ENCODE data around the gene MAPK1. TPM values are rescaled to one million over a fixed set of nuclear protein-coding genes. Genes with fewer than 3 reads are reported as not detected.
"Not testable (repeated sequence)": the region's sequence is repeated elsewhere in the genome, so short reads cannot be mapped to it uniquely, and the experiment has no call there.

Gene MAPK1
- total and polyA plus RNA-seq, 4 donors: 13.6 to 159 (median 76.6) TPM

DNA sequence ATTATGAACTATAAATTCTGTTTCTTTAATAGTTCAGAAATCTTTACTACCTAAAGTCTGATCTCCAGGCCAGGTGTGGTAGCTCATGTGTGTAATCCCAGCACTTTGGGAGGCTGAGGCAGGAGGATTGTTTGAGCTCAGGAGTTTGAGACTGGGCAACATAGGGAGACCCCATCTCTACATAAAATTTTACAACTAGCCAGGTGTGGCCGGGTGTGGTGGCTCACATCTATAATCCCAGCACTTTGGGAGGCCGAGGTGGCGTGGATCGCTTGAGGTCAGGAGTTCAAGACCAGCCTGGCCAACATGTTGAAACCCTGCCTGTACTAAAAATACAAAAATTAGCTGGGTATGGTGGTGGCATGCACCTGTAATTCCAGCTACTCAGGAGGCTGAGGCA lies 5.3 kb upstream of the MAPK1 start:
- H3K27ac ChIP-seq (ENCODE audit: low read depth in 1 of 2, low read length in 2 of 2); intact Hi-C loops (cut with DNase I); DNase-seq; H3K4me3 ChIP-seq (ENCODE audit: low read length in 2 of 2); H3K36me3 ChIP-seq (ENCODE audit: control insufficient read depth in 1 of 2, insufficient read depth in 2 of 2, low read length in 1 of 2); H3K4me1 ChIP-seq (ENCODE audit: control insufficient read depth in 1 of 2, insufficient read depth in 2 of 2, low read length in 2 of 2); ATAC-seq (ENCODE audit: low FRiP score); H3K9me3 ChIP-seq (ENCODE audit: control insufficient read depth, low read length); H3K27me3 ChIP-seq (ENCODE audit: control insufficient read depth in 1 of 2, insufficient read depth in 2 of 2, low read length in 1 of 2): not testable (repeated sequence)
- 96 to 97% methylated on average over 4 of the region's 4 CpGs for WGBS, 2 donors

DNA sequence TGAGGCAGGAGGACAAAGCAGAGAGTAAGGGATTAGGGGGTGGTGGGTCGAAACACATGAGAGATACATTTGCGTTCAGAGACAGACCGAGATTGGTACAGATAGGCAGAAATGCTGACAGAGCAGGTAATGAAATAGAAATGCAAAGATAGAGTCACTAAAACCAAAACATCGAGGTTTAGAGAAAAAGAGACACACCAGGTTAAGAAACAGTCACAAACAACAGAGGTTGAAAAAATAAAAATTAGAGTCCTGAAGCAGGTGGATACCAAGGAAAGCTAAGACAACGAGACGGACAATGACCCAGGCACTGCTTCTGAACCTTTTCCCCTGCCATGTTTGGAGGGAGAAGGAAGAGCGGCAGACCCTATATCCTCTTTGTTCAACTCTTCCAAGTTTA lies 1.2 kb upstream of the MAPK1 start:
- no peak for ATAC-seq (ENCODE audit: low FRiP score)
- H3K9me3 ChIP-seq (ENCODE audit: control insufficient read depth, low read length): no peaks in the 10 kb centered on the region
- H3K4me1 ChIP-seq (ENCODE audit: control insufficient read depth in 1 of 2, insufficient read depth in 2 of 2, low read length in 2 of 2): no peaks in the 10 kb centered on the region
- intact Hi-C loops (cut with DNase I): loop anchor here (5.0 to 10.0 kb wide), 2 partner anchors 66 to 131 kb away; partner anchors contain the start of gene YPEL1 (in 1 of the 2)
- H3K27me3 ChIP-seq (ENCODE audit: control insufficient read depth in 1 of 2, insufficient read depth in 2 of 2, low read length in 1 of 2): no peaks in the 10 kb centered on the region
- H3K27ac ChIP-seq (ENCODE audit: low read depth in 1 of 2, low read length in 2 of 2): no peak overlapping the region
- no peak for DNase-seq
- no peaks in the 10 kb centered on the region for H3K36me3 ChIP-seq (ENCODE audit: control insufficient read depth in 1 of 2, insufficient read depth in 2 of 2, low read length in 1 of 2)
- H3K4me3 ChIP-seq (ENCODE audit: low read length in 2 of 2): no peak overlapping the region
- WGBS, 2 donors: 95 to 96% methylated on average over 7 of the region's 7 CpGs

DNA sequence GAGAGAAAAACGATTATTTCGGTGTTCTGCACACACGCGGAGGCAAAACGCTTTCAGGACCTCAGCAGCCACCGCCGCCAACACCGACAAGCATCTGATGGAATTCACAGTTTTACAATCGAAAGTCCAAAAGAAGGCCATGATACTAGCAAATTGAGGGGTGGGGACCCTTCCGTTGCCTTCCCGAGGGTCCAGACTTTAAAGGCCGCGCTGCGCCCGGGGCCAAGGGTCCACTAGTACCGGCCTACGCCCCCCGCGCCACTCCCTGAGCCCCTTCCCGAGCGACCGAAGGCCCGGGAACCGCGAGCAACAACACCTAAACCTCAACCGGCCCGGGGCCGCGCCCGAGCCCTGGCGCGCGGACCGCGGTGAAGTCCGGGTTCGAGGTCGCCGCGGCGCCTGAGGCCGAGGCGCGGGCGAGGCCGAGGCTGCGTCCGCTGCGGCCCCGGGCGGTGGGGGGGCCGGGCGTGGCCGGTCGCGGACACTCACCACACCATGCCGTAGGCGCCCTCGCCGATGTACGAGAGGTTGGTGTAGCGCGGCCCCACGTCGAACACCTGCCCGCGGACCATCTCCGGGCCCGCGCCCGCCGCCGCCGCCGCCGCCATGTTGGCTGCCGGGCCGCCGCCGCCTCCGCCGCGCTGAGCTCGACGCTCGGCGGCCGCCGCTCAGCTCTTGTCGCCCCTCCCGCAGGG lies 465 bp downstream of the MAPK1 start:
- Histone ChIP-seq H3K4me1 (ENCODE audit: control insufficient read depth in 1 of 2, insufficient read depth in 2 of 2, low read length in 2 of 2) (peaks cover 0 to 5% of the 10 kb centered on the region in 2 donors), H3K27me3 (ENCODE audit: control insufficient read depth in 1 of 2, insufficient read depth in 2 of 2, low read length in 1 of 2) (no peaks in the 10 kb centered on the region), H3K27ac (ENCODE audit: low read depth in 1 of 2, low read length in 2 of 2) (peak overlapping the region; percentile 86 to 91), H3K36me3 (ENCODE audit: control insufficient read depth in 1 of 2, insufficient read depth in 2 of 2, low read length in 1 of 2) (no peaks in the 10 kb centered on the region), H3K9me3 (ENCODE audit: control insufficient read depth, low read length) (no peaks in the 10 kb centered on the region), H3K4me3 (ENCODE audit: low read length in 2 of 2) (peak overlapping the region; percentile 97)
- intact Hi-C loops (cut with DNase I): loop anchor here (2.0 to 10.0 kb wide), 3 partner anchors 68 to 130 kb away; partner anchors contain the start of gene YPEL1 (in 1 of the 2)
- peak; percentile 27 for ATAC-seq (ENCODE audit: low FRiP score)
- 0 to 1% methylated on average over 64 to 91 of the region's 91 CpGs for WGBS, 2 donors
- DNase-seq: peak in 1 of 2 donors; percentile 79

DNA sequence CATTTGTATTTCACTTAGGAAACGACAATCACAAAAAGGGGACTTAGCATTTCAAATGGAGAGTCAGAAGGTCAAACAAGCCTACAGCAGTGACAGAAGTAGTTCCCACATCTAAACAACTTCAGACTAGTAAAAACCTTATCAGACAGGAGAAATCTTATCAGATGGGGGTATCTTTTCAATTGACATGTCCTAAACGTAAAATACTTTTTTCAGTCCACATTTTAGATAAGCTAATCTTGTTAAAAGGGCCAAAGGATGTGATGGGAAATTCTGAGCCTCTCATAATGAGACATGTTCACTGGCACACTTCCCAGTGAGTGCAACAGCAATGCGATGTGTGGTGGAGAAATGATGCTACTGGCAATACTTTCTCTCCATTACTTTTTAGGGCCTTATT lies 2.4 kb downstream of the MAPK1 start:
- H3K4me1 ChIP-seq (ENCODE audit: control insufficient read depth in 1 of 2, insufficient read depth in 2 of 2, low read length in 2 of 2): peaks cover 3 to 5% of the 10 kb centered on the region in 2 donors
- no peak for ATAC-seq (ENCODE audit: low FRiP score)

DNA sequence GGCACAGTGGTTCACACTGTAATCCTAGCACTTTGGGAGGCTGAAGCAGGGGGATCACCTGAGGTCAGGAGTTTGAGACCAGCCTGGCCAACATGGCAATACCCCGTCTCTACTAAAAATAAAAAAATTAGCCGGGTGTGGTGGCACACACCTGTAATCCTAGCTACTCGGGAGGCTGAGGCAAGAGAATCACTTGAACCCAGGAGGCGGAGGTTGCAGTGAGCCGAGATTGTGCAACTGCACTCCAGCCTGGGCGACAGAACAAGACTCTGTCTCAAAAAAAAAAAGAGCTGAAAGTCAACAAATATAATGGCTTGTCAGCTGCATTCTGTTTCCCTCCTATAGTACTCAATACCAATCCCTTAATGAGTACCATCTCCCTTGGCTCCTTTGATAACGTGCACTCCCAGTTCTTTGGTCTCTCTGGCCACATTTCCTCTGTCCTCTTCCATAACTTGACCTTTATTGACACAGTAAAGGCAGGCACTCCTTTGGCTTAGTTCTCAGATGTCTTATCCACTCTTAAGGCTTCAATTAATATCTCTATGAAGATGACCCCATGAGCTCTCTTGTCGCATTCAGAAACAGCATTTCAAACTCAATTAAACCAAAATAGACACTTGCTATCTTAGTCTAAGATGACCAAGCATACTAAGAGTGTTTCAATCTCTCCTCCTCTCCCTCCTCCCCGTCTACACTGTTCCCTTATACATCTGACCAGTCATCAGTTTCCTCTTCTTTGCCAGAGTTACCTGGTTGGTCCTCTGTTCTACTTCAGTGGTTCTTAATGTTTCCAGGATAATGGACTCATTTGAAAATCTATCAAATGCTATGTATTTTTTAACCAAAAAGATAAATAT lies 4.8 kb downstream of the MAPK1 start:
- no peaks in the 10 kb centered on the region for H3K27me3 ChIP-seq (ENCODE audit: control insufficient read depth in 1 of 2, insufficient read depth in 2 of 2, low read length in 1 of 2)
- ATAC-seq (ENCODE audit: low FRiP score): no peak
- WGBS, 2 donors: 88 to 89% methylated on average over 9 of the region's 9 CpGs
- no peaks in the 10 kb centered on the region for H3K9me3 ChIP-seq (ENCODE audit: control insufficient read depth, low read length)
- H3K4me3 ChIP-seq (ENCODE audit: low read length in 2 of 2): no peak overlapping the region
- H3K4me1 ChIP-seq (ENCODE audit: control insufficient read depth in 1 of 2, insufficient read depth in 2 of 2, low read length in 2 of 2): peaks cover 5% of the 10 kb centered on the region in 2 donors
- no peaks in the 10 kb centered on the region for H3K36me3 ChIP-seq (ENCODE audit: control insufficient read depth in 1 of 2, insufficient read depth in 2 of 2, low read length in 1 of 2)
- no peak overlapping the region for H3K27ac ChIP-seq (ENCODE audit: low read depth in 1 of 2, low read length in 2 of 2)
- intact Hi-C loops (cut with DNase I): loop anchor here in 1 of 2 donors (5.0 to 10.0 kb wide), 2 partner anchors 72 to 85 kb away; no protein-coding TSS in a partner anchor
- DNase-seq: no peak

More for the DNA sequence above, 2.4 kb downstream of the MAPK1 start:
- peak in 1 of 2 donors; percentile 60 for DNase-seq
- Histone ChIP-seq H3K27me3 (ENCODE audit: control insufficient read depth in 1 of 2, insufficient read depth in 2 of 2, low read length in 1 of 2) (no peaks in the 10 kb centered on the region), H3K36me3 (ENCODE audit: control insufficient read depth in 1 of 2, insufficient read depth in 2 of 2, low read length in 1 of 2) (no peaks in the 10 kb centered on the region), H3K27ac (ENCODE audit: low read depth in 1 of 2, low read length in 2 of 2) (no peak overlapping the region), H3K4me3 (ENCODE audit: low read length in 2 of 2) (peak overlapping the region in 1 of 2 donors; percentile 97), H3K9me3 (ENCODE audit: control insufficient read depth, low read length) (no peaks in the 10 kb centered on the region)
- intact Hi-C loops (cut with DNase I): loop anchor here (5.0 to 10.0 kb wide), 2 partner anchors 70 to 128 kb away; partner anchors contain the start of gene YPEL1 (in 1 of the 2)
- 5 to 7% methylated on average over 3 of the region's 3 CpGs for WGBS, 2 donors

DNA sequence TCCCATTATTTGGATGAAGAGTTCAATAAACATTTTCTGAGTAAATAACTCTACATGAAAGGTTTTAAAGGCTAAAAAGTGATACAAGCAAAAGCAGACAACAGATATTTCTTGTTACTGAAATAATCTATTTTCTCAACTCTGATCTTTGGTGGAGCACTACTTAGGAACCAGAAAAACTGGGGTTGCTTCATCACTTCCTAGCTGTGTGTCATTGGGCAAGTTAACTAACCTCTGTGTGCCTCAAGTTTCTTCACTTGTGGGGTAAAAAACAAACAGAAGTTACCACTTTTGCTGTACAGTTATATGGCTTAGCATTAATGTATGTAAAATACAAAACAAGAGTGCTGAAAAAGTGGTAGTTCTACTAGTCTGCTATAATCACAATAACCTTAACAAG lies 5.6 kb downstream of the MAPK1 start:
- ATAC-seq (ENCODE audit: low FRiP score) (no peak), DNase-seq (no peak)
- no peaks in the 10 kb centered on the region for H3K9me3 ChIP-seq (ENCODE audit: control insufficient read depth, low read length)
- H3K27ac ChIP-seq (ENCODE audit: low read depth in 1 of 2, low read length in 2 of 2): no peak overlapping the region
- H3K27me3 ChIP-seq (ENCODE audit: control insufficient read depth in 1 of 2, insufficient read depth in 2 of 2, low read length in 1 of 2): no peaks in the 10 kb centered on the region
- no peaks in the 10 kb centered on the region for H3K36me3 ChIP-seq (ENCODE audit: control insufficient read depth in 1 of 2, insufficient read depth in 2 of 2, low read length in 1 of 2)
- intact Hi-C loops (cut with DNase I): loop anchor here in 1 of 2 donors (5.0 to 10.0 kb wide), 2 partner anchors 73 to 85 kb away; no protein-coding TSS in a partner anchor
- H3K4me3 ChIP-seq (ENCODE audit: low read length in 2 of 2): no peak overlapping the region
- H3K4me1 ChIP-seq (ENCODE audit: control insufficient read depth in 1 of 2, insufficient read depth in 2 of 2, low read length in 2 of 2): peaks cover 5 to 8% of the 10 kb centered on the region in 2 donors

DNA sequence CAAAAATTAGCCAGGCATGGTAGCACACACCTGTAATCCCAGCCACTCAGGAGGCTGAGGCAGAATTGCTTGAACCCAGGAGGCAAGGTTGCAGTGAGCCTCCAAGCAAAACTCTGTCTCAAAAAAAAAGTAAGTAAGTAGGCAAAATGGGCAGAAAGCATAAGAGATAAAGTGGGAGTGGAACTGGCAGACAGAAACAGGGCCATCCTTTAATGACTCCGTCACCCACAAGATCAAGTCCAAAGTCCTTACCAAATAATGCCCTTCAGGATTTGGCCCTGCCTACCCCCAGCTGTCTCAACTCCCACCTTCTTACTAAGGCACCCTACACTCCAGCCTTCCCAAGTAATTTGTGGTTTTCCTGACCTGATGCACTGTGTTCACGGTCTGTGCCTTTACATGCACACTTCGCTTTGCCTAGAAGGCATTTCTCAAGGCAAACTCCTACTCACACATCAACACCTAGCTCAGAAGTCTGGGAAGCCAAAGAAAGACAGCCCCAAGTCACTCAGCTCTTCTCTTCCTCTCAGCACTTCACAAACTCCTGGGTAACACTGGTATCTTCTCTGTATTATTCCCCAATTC lies 6.1 kb downstream of the MAPK1 start:
- intact Hi-C loops (cut with DNase I): loop anchor here in 1 of 2 donors (5.0 to 10.0 kb wide), 2 partner anchors 73 to 84 kb away; no protein-coding TSS in a partner anchor
- H3K27me3 ChIP-seq (ENCODE audit: control insufficient read depth in 1 of 2, insufficient read depth in 2 of 2, low read length in 1 of 2): no peaks in the 10 kb centered on the region

DNA sequence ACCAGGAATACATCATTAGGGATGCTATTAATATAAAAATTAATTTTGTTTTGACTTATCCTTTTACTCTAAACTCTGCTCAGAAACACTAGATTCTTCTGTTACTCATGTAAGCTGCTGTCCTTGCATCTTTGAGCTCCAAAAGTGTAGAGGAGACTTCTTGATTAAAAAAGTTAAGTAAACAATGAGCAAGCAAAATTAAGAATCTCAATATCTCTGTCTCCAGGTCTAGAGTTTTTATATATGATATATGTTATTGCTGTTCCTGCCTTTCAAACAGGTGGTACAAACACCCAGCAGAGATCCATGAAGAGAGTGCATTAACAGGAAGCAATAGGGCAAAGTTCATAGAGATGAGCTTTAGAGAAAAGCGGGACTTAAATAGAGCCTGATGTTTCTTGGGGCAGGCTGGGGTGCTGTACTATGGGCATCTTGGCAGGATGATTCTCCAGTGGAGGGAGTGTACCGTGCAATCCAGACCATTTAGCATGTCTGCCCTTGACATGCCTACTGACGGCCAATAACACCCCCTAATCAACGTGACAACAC lies 6.9 kb downstream of the MAPK1 start:
- intact Hi-C loops (cut with DNase I): loop anchor here in 1 of 2 donors (5.0 to 10.0 kb wide), 2 partner anchors 74 to 83 kb away; no protein-coding TSS in a partner anchor
- peaks cover 5 to 14% of the 10 kb centered on the region in 2 donors for H3K4me1 ChIP-seq (ENCODE audit: control insufficient read depth in 1 of 2, insufficient read depth in 2 of 2, low read length in 2 of 2)
- ATAC-seq (ENCODE audit: low FRiP score) (no peak), DNase-seq (no peak)
- no peak overlapping the region for H3K27ac ChIP-seq (ENCODE audit: low read depth in 1 of 2, low read length in 2 of 2)
- H3K9me3 ChIP-seq (ENCODE audit: control insufficient read depth, low read length): no peaks in the 10 kb centered on the region
- H3K27me3 ChIP-seq (ENCODE audit: control insufficient read depth in 1 of 2, insufficient read depth in 2 of 2, low read length in 1 of 2): no peaks in the 10 kb centered on the region
- no peak overlapping the region for H3K4me3 ChIP-seq (ENCODE audit: low read length in 2 of 2)
- H3K36me3 ChIP-seq (ENCODE audit: control insufficient read depth in 1 of 2, insufficient read depth in 2 of 2, low read length in 1 of 2): no peaks in the 10 kb centered on the region
- 67 to 70% methylated on average over 4 of the region's 4 CpGs for WGBS, 2 donors

More for the DNA sequence above, 6.1 kb downstream of the MAPK1 start:
- Histone ChIP-seq H3K9me3 (ENCODE audit: control insufficient read depth, low read length) (no peaks in the 10 kb centered on the region), H3K27ac (ENCODE audit: low read depth in 1 of 2, low read length in 2 of 2) (peak overlapping the region in 1 of 2 donors; percentile 40), H3K4me1 (ENCODE audit: control insufficient read depth in 1 of 2, insufficient read depth in 2 of 2, low read length in 2 of 2) (peaks cover 5 to 8% of the 10 kb centered on the region in 2 donors), H3K36me3 (ENCODE audit: control insufficient read depth in 1 of 2, insufficient read depth in 2 of 2, low read length in 1 of 2) (no peaks in the 10 kb centered on the region), H3K4me3 (ENCODE audit: low read length in 2 of 2) (no peak overlapping the region)
- ATAC-seq (ENCODE audit: low FRiP score) (no peak), DNase-seq (no peak)
- WGBS, 2 donors: 80 to 84% methylated on average over 3 of the region's 3 CpGs

Measured in aorta (tissue), 5 donors.